PC-3 (cell line): ENCODE results near the gene EHMT1.
"Not testable (repeated sequence)": the region's sequence is repeated elsewhere in the genome, so short reads cannot be mapped to it uniquely, and the experiment has no call there.

ENCODE experiments used
- EZH2 ChIP-seq: fragments of 300-600 bp; sonication (generic); IDR thresholded peaks from one replicate; pipeline ENCODE4 v1.6.1; 2017; ENCODE audit warnings: antibody characterized with exemption, mild to moderate bottlenecking, low read length; ENCODE audit not compliant: unreplicated experiment
- EZH2phosphoT487 ChIP-seq: fragments of 300-600 bp; sonication (generic); IDR thresholded peaks from 2 replicates; pipeline ENCODE4 v1.6.1; 2018; ENCODE audit warnings: mild to moderate bottlenecking, antibody characterized with exemption, low read length, borderline replicate concordance
- TF ChIP-seq, protein P1 (sequence below): fragments of 300-600 bp; sonication (generic); conservative IDR thresholded peaks from 2 replicates; pipeline ENCODE4 v1.5.1; 2017; ENCODE audit warnings: antibody characterized with exemption, low read depth, mild to moderate bottlenecking, low read length

DNA sequence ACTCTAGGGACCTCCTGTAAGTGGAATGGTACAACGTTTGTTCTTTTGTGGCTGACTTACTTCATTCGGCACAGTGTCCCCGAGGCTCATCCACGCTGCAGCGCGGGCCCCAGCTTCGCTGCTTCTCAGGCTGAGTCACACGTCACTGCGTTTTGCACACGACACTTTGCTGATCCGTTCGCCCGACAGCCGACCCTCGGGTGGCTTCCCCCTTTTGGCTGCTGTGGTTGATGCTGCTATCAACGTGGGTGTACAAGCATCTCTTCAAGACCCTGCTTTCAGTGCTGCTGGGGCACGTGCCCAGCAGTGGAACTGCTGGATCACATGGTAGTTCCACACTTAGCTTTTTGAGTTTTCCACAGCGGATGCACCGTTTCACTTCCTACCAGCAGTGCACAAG, 107.5 kb downstream of the EHMT1 start:
- TF ChIP-seq, protein P1, sequence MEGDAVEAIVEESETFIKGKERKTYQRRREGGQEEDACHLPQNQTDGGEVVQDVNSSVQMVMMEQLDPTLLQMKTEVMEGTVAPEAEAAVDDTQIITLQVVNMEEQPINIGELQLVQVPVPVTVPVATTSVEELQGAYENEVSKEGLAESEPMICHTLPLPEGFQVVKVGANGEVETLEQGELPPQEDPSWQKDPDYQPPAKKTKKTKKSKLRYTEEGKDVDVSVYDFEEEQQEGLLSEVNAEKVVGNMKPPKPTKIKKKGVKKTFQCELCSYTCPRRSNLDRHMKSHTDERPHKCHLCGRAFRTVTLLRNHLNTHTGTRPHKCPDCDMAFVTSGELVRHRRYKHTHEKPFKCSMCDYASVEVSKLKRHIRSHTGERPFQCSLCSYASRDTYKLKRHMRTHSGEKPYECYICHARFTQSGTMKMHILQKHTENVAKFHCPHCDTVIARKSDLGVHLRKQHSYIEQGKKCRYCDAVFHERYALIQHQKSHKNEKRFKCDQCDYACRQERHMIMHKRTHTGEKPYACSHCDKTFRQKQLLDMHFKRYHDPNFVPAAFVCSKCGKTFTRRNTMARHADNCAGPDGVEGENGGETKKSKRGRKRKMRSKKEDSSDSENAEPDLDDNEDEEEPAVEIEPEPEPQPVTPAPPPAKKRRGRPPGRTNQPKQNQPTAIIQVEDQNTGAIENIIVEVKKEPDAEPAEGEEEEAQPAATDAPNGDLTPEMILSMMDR = not testable (repeated sequence)
- TF ChIP-seq EZH2, EZH2phosphoT487: not testable (repeated sequence)
